Measurements from ENCODE around the gene KDM2B.
A peak's percentile ranks its signal among the peaks of the same experiment; 100 is the strongest.

The KDM2B gene

DNA sequence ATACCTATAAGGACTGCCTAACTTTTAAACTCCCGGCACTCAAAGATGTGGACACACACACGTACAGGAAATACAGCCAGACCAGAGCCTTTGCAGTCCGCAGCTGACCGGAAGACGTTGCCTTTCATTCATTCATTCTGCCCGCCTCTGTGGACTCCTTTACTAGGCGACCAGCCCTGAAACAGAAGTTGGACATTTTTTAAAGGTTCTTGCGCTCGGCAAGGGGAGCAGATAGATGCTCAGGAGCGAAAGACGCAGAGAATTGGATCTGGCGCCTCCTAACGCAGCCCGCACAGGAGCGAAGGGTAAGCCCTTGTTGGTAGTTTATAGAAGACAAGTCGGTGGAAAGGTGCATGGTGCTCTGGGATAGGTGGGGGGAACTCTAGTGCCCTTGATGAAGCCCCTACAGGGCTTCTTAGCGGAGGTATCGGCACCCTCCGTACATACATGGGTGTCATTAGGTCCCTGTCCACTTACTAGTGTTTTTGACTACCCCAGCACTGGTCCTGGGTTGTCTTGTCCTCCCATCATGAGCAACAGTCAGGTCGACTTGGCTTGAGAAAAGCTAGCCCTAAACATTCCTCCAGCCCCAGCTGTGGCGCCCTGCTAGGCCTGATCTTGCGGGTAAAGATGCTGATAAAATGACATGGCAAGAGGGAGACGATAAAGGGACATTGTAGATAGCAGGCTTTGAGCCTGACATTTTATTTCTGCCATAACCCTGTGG lies at the start of gene KDM2B:
Gene KDM2B (minus strand): TSS at position 65 of the 727 bp plus-strand sequence. CDS start 112 bp downstream, outside the sequence.
- DNase-seq: peak in 44 of 56 donors; percentile 10 to 73 (median 46)

DNA sequence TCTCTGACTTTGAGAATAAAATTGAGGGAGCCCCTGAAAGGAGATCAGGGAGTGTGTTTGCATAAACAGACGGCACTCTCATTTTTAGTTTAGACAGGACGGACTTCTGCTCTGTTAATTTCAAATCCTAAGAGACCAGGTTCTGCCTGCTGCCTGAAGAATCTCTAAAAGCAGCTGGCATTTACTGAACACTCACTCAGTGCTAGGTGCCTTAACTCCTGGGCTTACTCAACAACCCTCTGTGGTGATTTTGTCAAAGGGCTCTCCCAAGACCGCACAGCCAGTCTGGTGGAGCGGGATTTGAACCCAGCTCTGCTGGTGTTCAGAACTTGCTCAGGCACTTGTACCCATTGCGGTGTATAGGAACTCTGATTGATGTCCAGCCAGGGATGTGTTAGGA lies 47.7 kb upstream of the KDM2B start:
- DNase-seq: no peak

DNA sequence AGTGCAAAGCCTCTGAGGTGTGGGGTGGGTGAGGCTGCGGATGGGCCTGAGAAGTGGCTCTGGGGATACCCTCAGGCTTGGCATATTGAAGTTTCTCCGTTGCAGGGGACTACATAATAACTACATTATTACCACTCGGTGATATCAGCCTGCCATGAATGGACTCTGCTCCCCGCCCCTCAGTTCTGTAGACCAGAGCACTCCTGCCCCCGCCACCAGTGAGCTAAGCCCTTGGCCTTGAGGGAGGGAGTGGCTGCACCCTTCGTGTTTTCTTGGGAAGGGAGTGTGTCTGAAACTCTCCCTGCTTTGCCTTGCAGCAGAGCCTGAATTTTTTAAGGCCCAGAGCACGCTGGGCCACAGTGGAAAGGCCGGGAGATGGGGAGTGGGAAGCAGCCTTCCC lies 47.2 kb upstream of the KDM2B start:
- DNase-seq: no peak

DNA sequence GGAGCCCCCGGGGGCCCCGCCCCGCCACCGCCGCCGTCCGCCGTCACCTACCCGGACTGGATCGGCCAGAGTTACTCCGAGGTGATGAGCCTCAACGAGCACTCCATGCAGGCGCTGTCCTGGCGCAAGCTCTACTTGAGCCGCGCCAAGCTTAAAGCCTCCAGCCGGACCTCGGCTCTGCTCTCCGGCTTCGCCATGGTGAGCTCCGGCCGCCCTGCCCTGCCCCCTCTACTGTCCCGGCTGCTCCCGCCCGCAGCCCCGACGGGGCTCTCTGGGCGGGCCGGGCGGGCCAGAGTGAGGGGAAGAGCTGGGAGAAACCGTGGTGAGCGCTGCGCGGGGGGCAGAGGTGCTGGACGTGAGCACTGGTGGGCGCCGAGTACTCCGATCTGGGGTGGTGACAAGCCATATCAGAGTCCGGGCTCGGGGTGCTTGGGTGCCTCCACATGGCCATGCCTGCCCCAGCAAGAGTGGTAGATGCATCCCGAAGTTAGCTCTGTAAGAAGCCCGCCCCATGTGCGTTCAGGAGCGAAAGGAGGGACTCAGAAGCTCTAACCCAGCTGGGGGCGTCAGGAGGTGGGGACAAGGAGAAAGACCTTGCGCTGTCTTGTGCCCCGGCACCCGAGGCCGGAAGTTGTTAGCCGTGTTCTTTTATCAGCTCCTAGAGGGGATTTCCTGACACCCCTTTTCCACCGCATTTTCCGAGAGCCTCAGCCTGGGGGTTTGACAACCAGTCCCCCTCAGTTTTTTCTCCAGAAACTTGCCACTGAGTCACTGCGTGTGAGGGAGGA lies 46.2 kb upstream of the KDM2B start:
- peak in 41 of 56 donors; percentile 9 to 68 (median 43) for DNase-seq

DNA sequence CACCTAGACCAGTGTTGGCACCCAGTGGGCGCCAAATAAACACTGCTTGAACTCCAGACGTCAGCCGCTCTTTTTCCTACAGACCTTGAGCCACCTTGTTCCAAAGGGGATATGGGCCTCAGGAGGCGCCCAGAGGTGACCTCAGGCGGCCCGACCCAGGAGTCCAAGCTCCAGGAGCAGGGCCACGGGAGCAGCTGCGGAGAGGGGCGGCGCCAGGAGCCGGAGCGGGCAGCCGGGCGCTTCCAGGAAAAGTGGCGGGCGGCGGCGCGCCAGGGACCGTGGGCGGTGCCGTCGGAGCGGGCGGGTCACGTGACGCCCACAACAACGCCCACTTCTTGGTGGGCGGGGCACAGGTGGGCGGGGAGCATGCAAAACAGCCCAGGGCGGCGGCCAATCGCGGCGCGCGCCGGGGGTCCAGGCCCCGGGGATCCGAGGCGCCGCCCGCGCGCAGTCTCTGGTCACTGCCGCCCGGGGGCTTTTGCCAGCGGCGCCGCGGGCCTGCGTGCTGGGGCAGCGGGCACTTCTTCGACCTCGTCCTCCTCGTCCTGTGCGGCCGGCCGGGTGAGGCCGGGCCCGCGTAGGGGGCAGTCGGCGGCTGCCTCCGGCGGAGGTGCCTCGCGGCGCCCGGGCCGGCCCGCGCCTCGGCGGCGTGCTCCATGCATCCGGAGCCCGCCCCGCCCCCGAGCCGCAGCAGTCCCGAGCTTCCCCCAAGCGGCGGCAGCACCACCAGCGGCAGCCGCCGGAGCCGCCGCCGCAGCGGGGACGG lies 45.4 kb upstream of the KDM2B start, which contains the start of gene ORAI1:
Gene ORAI1 (plus strand): TSS at position 444 of the 766 bp plus-strand sequence.
- peak in 55 of 56 donors; percentile 66 to 98 (median 87) for DNase-seq

DNA sequence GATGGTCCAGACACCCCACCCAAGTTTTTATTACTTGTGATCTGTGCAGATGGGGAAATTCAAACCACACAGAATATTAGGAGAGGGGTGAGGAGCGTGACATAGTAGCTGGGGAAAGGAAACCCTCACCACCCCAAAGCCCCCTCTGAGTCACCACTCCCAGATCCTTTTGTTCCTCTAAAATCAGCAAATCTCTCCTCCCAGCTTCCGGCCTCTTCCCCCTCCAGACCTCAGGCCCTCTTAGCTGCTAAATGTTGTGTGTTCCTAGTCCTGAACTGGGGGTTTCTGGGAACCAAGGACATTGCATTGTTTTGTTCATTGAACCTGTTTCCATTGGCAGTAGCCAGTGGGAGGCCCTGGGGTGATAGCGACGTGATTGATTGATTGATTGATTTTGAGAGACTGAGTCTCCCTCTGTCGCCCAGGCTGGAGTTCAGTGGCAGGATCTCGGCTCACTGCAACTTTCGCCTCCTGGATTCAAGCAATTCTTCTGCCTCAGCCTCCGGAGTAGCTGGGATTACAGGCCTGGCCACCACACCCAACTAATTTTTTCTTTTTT lies 39.6 kb upstream of the KDM2B start:
- DNase-seq: no peak

DNA sequence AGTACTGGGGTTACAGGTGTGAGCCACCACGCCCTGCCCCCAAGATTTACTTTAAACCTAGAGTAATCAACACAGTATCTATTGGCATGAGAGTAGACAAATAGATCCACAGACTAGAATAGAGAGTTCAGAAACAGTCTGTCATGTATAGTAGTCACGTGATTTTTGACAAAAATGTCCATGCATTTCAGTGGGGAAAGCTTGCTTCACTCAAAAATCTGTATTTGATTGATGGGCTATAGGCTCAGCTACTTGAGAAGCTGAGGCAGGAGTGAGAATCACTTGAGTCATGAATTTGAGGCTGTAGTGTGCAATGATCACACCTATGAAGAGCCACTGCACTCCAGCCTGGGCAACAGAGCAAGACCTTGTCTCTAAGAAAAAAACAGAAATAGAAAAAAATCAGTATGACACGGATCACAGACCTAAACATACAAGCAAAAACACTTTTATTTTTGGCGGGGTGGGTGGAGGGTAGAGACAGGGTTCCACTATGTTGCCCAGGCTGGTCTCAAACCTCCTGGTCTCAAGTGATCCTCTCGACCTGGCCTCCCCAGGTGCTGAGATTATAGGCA lies 37.9 kb upstream of the KDM2B start:
- no peak for DNase-seq

DNA sequence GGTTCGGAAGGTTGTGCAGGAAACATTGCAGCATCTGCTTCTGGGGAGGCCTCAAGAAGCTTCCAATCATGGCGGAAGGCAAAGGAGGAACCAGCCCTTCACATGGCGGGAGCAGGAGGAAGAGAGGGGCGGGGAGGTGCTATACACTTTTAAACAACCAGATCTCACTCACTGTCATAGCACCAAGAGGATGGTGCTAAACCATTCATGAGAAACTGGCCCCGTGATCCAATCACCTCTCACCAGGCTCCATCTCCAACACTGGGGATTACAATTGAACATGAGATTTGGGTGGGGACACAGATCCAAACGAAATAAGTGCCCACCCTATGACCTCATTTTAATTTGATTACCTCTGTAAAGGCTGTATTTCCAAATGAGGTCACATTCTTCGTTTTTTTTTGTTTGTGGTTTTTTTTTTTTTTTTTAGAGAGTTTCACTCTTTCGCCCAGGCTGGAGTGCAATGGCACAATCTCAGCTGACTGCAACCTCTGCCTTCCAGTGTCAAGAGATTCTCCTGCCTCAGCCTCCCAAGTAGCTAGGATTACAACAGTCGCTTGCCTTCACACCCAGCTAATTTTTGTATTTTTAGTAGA lies 34.1 kb upstream of the KDM2B start:
- DNase-seq: no peak

DNA sequence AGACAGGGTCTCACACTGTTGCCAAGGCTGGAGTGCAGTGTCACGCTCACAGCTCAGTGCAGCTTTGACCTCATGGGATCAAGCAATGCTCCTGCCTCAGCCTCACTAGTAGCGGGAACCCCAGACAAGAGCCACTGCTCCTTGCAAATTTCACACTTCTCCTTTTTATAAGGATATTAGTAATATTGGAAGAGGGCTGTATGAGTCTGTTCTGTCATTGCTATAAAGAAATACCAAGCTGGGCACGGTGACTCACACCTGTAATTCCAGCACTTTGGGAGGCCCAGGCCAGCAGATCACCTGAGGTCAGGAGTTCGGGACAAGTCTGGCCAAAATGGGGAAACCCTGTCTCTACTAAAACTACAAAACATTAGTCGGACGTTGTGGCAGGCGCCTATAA lies 32.6 kb upstream of the KDM2B start:
- no peak for DNase-seq

DNA sequence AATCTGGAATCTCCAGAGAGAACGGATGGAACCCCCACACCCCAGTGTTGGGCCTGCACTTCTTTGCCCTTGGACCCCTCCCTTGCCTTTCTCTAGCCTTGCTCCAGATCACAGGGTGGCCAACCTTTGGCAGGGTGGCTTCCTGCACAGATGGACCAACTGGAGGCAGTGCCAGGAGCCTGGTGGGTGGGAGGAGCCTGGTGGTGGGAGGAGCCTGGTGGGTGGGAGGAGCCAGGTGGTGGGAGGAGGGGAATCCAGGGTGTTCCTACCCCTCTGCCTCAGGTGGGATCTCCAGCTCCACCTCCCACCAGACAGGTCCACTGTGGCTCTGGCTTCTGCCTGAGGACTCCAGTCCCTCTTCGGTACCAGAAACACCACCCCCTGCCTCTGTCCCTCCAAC lies 30.5 kb upstream of the KDM2B start:
- DNase-seq: peak in 1 of 56 donors; percentile 8

DNA sequence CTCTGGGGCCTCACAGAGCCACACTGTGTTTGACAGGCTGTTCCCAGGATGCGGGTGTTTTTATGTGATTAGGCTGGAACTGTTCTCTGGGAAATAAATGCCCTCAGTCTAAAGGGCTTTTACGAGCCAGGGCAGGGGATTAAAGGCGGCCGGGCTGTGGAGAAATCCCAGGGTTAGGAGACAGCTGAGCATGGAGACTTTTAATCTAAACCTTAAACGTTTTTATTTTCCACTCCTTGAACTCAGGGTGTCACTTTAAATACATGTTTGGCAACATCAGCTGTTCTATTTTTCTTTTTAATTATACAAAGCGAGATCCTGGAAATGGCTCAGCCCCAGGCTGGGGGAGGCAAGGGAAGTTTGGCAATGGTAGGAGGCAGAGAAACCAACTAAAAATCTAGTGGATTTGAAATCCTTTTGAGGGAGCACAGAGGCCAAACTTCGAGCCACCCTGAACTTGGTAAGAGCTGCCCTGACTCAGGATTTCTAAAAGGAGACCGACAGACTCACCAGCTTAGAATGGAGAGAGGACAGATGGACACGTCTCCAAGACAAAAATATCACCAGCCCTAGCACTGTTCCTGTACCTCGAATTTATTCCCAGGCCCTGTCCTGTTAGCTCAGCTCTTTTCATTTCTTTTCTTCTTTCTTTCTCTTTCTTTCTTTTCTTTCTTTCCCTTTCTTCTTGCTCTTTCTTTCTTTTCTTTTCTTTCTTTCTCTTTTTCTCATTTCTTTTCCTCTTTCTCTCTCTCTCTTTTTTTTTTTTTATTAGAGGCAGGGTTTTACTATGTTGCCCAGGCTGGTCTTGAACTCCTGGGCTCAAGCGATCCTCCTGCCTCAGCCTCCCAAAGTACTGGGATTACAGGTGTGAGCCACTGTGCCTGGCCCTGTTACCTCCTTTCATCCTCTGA lies 29.7 kb upstream of the KDM2B start:
- DNase-seq: peak in 15 of 56 donors; percentile 4 to 45 (median 28)

DNA sequence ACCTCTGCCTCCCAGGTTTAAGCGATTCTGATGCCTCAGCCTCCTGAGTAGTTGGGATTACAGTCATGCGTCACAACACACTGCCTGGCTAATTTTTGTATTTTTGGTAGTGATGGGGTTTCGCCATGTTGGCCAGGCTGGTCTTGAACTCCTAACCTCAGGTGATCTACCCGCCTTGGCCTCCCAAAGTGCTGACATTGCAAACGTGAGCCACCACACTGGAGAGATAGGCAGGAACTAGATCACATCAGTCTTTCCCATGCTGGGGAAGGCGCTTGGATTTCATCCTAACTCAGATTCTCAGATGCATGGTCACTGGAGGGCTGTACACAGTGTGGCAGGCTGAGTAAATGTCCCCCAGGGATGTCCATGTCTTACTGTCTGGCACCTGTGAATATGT lies 27.5 kb upstream of the KDM2B start:
- DNase-seq: no peak

DNA sequence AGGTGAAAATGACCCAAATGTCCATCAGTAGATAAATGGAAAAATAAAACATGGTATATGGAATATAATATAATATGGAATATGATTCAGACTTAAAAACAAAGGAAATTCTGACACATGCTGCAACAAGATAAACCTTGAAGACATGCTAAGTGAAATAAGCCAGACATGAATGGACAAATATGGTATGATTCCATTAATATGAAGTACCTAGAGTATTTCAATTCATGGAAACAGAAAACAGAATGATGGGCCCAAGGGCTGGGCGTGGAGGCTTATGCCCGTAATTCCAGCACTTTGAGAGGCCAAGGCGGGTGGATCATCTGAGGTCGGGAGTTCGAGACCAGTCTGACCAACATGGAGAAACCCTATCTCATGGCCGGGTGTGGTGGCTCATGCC lies 22.8 kb upstream of the KDM2B start:
- DNase-seq: no peak

DNA sequence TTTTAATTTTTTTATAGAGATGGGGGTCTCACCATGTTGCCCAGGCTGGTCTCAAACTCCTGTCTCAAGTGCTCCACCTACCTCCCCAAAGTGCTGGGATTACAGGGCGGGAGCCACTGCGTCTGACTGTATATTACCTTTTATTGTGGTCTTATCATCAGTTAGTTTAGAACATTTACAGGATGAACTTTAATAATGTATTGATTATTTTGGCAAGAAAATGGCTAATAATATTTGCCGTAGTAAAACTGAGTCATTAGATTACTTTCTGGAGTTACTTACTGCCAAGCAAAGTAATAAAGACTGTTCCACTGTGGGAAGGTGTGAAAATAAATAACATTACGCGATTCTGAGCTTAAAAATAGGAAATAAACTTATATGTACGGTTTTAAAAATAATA lies 21.9 kb upstream of the KDM2B start:
- no peak for DNase-seq

DNA sequence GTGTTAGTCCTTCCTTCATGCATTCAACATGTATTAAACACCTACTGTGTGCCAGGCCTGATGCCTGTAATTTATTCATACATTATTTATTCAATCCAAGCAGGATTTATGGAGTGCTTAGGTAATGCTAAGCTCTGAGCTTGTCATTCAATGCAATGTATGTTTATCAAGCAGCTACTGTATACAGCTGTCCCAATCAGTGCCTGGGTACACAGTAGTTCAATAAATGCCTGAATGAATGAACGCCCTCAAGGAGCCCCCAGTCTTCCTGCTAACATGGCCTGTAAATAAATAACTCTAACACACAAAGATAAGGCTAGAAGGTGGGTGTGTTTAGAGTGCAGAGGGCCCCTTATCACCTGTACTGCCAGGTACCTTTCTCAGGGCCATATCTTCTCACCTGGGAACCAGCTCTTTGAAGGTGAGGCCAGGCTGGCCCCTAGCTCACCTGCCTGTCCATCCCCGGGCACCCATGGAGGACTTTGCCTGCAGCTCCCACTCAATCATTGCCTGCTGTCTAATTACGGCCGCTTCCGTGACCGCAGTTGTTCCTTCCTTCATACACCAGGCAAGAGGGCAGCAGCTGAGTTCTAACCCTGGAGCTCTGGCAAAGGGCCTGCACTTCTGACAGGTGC lies 20.0 kb upstream of the KDM2B start:
- no peak for DNase-seq

DNA sequence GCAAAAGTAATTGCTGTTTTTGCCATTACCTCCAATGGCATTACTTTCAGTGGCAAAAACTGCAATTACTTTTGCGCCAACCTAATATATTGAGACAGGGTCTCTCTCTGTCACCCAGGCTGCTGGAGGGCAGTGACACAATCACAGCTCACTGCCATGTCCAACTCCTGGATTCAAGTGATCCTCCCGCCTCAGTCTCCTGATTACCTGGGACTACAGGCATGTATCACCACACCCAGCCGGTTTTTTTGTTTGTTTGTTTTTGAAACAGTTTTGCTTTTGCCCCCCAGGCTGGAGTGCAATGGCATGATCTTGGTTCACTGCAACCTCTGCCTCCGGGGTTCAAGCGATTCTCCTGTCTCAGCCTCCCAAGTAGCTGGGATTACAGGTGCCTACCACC lies 15.7 kb upstream of the KDM2B start:
- DNase-seq: no peak

DNA sequence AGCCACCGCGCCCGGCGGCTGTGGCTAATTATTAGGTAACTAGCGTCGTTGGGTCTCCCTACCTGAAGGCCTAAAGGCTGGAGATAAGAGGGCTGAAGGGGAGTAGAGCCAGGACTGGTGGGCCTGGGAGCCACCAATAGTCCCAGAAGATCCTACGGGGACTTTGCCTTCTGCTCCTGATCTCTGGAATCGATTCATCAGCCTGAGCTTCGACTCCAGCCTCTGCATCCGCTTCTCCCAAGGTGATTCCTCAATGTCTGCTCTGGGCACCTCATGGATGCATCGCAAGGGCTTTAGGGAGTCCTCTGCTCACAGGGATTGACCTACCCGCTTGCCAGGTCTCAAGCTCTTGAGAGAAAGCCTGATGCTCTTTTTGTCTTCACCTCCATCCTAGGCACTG lies 14.7 kb upstream of the KDM2B start:
- no peak for DNase-seq

DNA sequence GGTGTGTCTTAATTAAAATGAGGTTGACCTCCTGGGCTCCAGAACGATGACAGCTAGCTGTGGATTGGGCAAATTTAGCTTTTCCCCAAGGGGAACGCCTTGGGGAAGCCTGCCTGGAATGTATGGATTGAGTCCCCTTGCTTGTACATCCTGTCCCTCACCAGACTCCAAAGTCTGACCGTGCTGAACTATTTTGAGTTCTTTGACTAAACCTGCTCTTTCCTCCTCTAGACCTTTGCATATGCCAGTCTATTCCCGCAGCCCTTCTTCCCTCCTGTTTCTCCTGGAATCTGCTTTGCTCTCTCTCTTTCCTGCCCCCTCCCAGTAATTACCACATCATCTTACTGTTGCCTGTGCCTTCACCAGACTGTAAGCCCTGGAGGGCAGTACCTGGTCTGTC lies 11.5 kb upstream of the KDM2B start:
- no peak for DNase-seq

DNA sequence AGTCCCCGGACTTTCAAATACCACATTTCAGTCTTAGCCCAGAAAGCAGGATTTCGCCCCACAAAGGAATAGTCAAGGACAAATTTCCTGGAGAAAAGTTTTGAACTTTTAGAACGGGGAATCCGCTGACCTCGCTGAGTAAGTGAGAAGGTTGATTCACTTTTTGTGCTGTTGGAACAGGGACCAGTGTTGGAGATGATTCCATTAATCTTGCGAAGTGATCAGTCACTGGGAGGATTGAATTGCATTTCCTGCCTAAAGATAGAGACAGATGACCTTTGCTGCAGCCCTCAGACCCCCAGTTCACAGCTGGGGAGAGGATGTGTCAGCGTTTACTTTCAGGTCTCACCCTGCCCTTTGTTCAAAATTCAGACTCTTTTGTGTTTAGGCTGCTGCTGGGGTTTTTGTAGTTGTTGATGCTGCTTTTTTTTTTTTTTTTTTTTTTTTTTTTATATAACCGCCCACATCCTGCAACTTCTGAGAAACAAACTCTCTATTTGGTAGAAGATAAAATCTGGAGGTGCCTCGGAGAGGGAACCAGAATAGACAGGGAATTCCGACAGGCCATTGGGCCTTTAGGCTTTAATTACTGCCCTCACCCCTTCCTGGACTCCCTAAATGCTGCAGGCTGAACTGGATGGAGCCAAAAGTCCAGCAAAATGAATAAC lies 9.8 kb upstream of the KDM2B start:
- DNase-seq: no peak

Data from amygdala (tissue), 56 donors.